Skeletal muscle cell (primary cell): Measurements from ENCODE around the gene PFKM.

ENCODE experiments used
- DNase-seq: peaks from one replicate; pipeline ENCODE4 v3.0.0-alpha.2; 2010; ENCODE audit warnings: low read depth
- H3K4me3 ChIP-seq: 2 replicates; pipeline ENCODE4 v1.5.1; 2011; ENCODE audit warnings: low read depth, mild to moderate bottlenecking, control low read depth, low read length, moderate library complexity

PFKM gene

DNA sequence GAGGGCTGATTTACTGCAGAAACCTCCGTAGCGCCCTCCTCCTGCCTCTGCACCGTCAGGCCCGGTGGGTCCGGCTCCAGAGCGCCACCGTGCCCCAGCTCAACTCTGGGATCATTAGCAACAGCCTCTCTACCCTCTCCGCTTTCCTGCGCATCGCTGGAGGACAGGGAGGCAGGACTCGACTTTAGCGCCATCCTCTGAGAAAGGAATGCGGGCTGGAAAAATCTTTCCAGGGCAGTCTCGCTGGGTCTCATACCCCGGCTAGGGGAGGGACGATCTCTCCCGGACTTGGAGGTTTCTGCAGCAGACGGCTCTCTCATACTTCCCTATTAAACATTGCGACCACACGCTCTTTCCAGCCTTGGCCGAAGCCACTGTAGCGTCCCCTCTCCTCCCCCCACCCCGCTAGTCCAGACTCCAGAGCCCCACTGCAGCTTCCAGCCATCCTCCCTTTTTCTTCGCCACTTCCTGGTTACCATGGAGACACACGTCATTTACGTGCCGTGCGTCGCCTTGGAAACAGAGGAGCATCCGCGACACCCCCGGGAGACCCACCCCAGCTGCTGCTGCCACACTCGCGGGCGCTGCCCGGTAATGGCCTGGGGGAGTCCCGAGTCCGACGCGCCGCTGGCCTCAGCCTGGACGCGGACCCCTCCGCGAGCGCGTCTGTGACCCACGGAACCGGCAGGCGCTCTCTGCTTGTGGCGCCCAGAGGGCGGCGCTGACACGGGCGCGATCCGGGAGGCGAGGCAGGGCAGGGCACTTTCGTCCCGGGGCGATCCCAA lies 64.1 kb downstream of the PFKM start, which contains the start of gene CCDC184:
TSS of gene CCDC184 (plus strand) at position 554 of the 785 bp plus-strand sequence. CDS start 479 bp downstream, outside the sequence.
- H3K4me3 ChIP-seq, result peak within 1 kb of the TSS; percentile 74
- no peak for DNase-seq

DNA sequence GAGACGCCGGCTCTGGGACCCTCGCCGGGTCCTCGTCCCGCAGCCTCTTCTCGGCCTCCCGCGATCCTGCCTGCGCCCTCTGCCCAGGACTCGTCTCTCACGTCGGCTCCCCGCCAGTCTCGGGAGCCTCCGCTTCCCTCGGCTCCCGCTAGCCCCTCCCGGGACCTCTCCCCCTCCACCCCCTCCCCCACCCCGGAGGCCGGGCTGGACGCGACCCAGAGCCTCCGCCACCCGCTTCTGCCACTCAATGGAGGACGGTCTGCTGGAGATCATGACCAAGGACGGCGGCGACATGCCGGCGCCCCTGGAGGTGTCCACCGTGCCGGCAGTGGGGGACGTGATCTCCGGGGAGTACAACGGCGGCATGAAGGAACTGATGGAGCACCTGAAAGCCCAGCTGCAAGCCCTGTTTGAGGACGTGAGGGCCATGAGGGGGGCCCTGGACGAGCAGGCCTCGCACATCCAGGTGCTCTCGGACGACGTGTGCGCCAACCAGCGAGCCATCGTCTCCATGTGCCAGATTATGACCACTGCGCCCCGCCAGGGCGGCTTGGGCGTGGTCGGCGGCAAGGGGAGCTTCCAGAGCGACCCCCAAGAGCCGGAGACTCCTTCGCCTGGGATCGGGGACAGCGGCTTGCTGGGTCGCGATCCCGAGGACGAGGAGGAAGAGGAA lies 64.8 kb downstream of the PFKM start:
- no peak for DNase-seq
- H3K4me3 ChIP-seq, result peak overlapping the region; percentile 74

DNA sequence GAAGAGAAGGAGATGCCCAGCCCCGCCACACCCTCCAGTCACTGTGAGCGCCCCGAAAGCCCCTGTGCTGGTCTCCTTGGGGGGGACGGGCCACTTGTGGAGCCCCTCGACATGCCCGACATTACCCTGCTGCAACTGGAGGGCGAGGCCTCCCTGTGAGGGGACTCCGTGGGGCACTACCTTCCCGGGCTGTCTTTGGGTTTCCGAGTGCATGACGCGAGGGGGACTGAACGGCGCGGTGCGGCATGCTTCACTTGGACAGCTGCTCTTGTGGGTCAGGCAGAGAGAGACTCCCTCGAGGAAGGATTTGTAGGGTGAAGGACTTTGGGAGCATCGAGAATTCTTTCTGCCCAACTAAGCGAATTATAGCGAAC lies 65.4 kb downstream of the PFKM start:
- H3K4me3 ChIP-seq, result peak overlapping the region; percentile 74
- no peak for DNase-seq

DNA sequence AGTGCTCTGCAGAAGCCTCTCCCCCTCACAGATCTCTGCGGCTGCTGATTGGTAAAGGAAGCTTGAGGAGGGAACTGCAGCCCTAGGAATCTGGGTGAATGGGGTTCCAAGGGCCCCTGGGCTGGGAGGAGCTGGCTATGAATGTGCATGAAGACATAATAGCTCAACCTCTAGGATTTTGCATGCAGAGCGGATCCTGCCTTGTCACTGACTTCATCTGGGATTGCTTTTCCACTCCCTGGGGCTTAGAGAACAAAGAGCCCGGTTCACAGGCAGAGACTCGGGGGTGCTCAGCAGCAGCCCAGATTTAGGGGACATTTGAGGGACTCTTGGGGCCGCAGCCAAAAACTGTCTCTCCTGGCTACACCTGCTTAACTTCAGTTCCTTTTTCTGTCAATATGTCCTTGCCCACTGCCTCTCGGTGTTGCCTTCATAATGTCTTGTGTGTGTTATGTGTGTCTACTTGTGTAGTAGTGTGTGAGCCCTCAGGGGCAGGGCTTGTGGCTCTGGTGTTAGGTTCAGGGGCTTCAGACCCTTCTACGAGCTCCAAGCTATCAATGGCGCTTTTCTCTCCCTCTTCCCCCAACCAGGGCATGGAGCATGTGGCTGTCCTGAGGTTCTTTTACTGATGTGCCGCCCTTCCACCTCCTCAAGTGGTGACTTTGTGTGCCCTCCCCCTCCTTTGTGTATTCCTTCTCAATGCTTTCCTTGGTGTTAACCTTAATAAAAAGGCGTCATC lies 66.2 kb downstream of the PFKM start:
- H3K4me3 ChIP-seq, result no peak overlapping the region
- DNase-seq, result no peak

DNA sequence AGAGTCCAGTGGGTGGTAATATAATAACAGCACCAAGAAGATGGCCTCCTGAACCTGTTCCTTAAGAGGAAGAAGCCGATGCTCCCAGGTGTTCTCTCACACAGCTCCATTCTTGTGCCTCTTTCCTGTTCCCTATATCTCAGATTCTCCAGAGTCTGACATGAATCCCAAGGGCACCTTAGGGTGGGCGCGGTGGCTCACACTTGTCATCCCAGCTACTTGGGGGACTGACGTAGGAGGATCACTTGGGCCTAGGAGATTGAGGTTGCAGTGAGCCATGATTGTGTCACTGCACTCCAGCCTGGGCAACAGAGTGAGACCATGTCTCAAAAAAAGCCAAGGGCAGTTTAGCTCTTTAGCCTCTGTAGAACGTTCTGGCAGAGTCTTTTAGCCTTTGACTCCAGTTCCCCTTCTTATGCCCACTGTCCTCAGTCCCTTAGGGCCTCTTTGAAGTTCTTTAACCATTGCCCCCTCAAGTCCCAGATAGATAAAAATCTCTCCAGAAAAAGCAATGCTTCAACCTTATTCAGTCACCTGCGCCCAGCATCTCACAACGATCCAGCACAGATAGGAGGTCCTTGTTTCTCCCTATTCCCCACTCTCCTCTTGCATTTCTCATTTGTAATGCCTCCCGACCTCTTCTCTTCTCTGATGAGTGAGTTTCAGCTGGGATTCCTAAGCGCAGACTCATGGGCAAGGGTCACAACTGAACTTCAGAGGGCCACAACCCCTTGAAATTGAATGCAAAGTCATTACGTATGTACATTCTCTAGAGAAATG lies 68.9 kb downstream of the PFKM start:
- no peak for DNase-seq
- H3K4me3 ChIP-seq, result no peak overlapping the region

DNA sequence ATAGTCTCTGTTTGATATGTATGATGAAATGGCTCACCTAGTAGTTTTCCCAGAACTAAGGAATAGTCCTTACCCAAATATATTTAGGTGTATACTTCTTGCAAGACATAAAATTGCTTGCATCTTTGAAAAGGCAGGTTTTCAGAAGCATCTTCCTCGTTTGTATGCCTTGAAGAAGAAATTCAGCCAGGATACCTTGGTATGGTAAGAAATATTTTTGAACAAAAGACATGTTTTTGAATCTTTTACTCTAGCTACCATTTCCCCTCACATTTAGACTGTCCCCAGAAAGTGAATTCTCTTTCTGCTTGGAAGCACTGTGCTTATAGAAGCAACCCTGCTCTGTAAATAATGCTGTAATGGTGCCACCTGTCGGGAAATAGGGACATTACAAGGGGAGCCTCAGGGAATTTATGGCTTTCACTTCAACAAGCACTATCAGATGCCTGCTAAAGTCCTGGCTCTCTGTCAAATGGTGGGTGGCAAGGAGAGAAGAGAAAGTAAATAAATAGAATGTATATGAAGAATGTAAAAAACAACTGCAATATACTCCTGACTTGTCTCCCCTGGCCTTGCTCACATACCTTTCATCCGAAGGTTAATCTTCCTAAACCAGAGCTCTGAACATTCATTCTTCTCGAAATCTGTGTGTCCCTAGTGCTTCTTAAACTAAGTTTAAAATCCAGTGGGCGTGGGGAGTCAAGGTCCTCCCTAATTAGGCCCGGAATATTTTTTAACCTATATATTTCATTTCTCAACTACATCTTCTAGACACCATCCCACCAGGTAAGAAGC lies 70.4 kb downstream of the PFKM start:
- H3K4me3 ChIP-seq, result no peak overlapping the region
- DNase-seq, result peak; percentile 41

DNA sequence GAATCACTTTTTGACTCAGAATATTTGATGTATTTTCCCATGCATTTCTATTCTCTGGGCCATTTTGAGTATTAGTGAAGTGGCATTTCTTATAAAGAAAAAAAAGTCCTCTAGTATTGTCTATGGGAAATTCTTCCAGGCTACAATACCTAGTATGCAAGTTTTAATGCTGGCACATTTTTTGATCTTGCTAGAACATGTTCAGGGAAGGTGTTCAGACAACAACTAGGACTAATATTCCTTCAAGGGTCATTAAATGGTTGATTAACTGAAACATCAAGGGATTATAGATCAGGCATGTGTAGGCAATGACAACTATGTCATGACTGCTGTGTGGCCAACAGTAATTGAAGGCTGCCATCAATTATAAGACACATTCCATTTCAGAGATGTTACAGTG lies 71.9 kb downstream of the PFKM start:
- DNase-seq, result no peak
- no peak overlapping the region for H3K4me3 ChIP-seq

DNA sequence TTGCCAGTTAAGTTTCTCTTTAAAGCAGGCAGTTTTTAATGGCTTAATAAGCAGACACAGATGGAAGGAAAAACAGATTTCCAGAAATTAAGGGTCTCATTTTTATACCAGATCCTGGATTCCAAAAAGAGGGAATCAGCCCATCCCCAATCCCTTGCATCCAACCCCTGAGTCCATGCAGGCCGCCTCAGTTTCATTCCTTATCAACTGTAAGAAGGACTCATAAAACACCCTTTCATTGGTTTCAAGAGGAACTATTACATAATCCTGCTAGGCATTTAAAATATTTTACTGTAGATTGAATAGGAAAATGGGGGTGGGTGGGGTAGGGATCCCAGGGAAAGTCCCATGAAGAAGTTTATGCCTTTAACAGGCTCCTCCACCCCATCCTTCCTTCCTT lies 73.7 kb downstream of the PFKM start:
- no peak for DNase-seq
- H3K4me3 ChIP-seq, result no peak overlapping the region

DNA sequence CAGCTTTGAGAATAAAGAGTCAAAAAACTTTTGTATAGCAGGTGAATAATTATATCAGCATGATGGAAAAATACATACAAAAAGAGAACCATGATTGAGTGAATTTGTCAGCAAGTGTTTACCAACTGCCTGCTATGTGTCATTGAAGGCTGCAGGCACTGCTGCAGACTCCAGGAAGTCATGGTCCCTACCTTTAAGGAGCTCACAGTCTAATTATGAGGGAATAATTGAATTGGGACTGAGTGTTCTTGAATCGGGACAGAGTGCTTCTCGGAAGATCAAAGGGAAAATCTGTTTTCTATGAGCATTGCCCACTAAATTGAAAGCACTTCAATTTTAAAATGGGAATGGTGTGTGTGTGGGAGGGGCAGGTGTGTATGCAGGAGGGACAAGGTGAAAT lies 74.5 kb downstream of the PFKM start:
- DNase-seq, result no peak
- no peak overlapping the region for H3K4me3 ChIP-seq

DNA sequence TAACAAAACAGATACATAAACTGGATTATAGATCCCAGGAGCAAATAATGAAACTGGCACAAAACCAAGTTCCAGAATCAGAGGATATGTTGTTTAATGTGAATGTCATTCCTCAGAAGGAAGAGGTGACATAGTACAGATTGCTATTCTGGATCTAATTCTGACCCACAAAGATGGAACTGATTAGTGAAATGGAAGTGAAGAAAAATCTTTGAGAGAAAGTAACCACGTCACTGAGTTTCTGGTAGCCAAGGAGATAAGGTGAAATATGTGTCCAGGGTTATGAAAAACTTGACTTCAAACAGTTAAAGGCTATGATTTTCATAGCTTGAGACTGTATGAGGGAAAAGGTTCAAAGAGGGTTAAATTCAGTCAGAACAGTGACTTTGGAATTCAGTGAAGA lies 75.6 kb downstream of the PFKM start:
- no peak for DNase-seq
- no peak overlapping the region for H3K4me3 ChIP-seq
